Measurements from ENCODE around the gene RASGRP3. TPM values are rescaled to one million over a fixed set of nuclear protein-coding genes. Genes with fewer than 3 reads are reported as not detected.
A peak's percentile ranks its signal among the peaks of the same experiment; 100 is the strongest.

RASGRP3 gene
- total and polyA plus RNA-seq, 9 of the 15 experiments (the other 6 are each of a cell fraction or from before 2014, with no cell fraction given) = 0.18 to 1.7 (median 1.2) TPM

DNA sequence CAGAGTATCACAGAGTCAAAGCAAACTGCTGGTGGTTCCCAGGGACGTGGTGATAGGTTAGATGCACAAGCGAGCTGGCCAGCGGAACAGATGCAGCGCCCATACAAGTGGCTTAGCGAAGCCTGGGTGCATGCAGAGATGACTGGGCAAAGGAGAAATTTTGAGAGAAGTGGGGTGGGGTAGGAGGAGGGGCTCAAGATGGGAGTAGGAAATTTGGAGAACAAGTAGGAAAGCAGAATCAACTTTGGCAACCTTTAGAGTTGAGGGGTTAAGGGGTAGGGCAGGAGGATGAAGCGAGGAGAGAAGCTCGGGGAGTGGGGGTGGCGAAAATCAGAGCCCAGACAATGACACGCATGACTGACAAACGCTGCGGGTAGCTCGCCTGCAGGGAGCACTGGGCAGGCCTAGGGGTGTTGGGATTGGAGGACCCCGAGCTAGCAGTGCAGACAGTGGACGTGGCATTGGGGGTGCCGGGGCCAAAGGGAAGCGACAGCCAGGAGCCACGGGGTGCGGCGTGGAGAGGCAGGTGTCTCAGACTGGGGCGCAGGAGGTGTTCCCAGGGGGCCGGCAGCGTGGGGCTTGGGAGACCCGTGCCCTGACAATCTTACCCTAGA lies 122.2 kb downstream of the RASGRP3 start:
- peak; percentile 54 for FAIRE-seq
- BruUV-seq (replicated peaks) = no TSS peak
- Histone ChIP-seq H3K9ac (ENCODE audit: insufficient read depth in 1 of 2, low read depth in 2 of 2, low read length in 2 of 2) (peak overlapping the region; percentile 90 to 98), H3K27ac (ENCODE audit: extremely low read depth, low read depth, low read length) (peak overlapping the region; percentile 84), H4K20me1 (replicated peaks; ENCODE audit: control insufficient read depth, insufficient read depth, low read length) (no peaks in the 10 kb centered on the region), H3K4me1 (replicated peaks in 1 of 2; ENCODE audit: control insufficient read depth in 2 of 2, insufficient read depth in 2 of 2, low read length in 2 of 2) (peaks cover 0 to 11% of the 10 kb centered on the region in 2 experiments; a peak in 2 of 5 replicates), H2AFZ (ENCODE audit: low read depth, low read length) (peak overlapping the region; percentile 96), H3K4me3 (peak overlapping the region; percentile 96), H3K79me2 (ENCODE audit: control insufficient read depth, insufficient read depth, low read length) (peaks cover 35% of the 10 kb centered on the region), H3K4me2 (ENCODE audit: insufficient read depth, low read length) (peak overlapping the region; percentile 99), H3K9me3 (replicated peaks; ENCODE audit: control insufficient read depth, insufficient read depth, low read depth, low read length) (no peaks in the 10 kb centered on the region), H3K9me1 (ENCODE audit: control insufficient read depth, insufficient read depth, low read length) (no peaks in the 10 kb centered on the region), H3K36me3 (ENCODE audit: control insufficient read depth, insufficient read depth, low read length) (peaks cover 15% of the 10 kb centered on the region), H3K27me3 (ENCODE audit: control insufficient read depth in 2 of 2, insufficient read depth in 2 of 2, low read length in 2 of 2) (no peaks in the 10 kb centered on the region)
- intact Hi-C loops (cut with micrococcal nuclease) (no loop called here), in situ Hi-C loops (cut with MboI) (loop anchor here (25.0 kb wide), 3 partner anchors 186 to 836 kb away; partner anchors contain the start of gene LTBP1)
- DNase-seq (ENCODE audit: extremely low read depth in 1 of 4, low spot score in 3 of 4) = peak; percentile 35 to 61 (median 54)
- CTCF ChIA-PET (ENCODE audit: low intra/inter-chr PET ratio) = no interaction called here
- peak; percentile 68 for ATAC-seq
- under 1% methylated on average over 22 of the region's 23 CpGs for WGBS (ENCODE audit: insufficient coverage, low coverage, missing lambda C conversion rate)
- POLR2A ChIA-PET = interaction anchor here (0.6 to 1.1 kb wide), 5 partner anchors 9 to 26 kb away, joined by 3 to 5 read pairs (median 3); no protein-coding TSS in a partner anchor
- TF ChIP-seq, protein P1, sequence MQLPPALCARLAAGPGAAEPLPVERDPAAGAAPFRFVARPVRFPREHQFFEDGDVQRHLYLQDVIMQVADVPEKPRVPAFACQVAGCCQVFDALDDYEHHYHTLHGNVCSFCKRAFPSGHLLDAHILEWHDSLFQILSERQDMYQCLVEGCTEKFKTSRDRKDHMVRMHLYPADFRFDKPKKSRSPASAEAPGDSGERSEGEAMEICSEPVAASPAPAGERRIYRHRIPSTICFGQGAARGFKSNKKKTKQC (CRISPR knock-in tag; IDR thresholded peaks at IDR 0.05) = peak; percentile 61
- TF ChIP-seq SMARCE1 (IDR thresholded peaks at IDR 0.05) = peak; percentile 64; the same call in 1 of the 2 replicates
- no peak for TF ChIP-seq SETDB1 (IDR thresholded peaks at IDR 0.05; ENCODE audit: low read length)
- TF ChIP-seq EGR1 (conservative IDR thresholded peaks at IDR 0.05) = no peak
- TF ChIP-seq TAF1 (IDR thresholded peaks at IDR 0.05; ENCODE audit: control insufficient read depth, extremely low read depth, insufficient read depth, low read length, severe bottlenecking) = peak; percentile 9
- peak; percentile 33; the same call in 1 of the 2 replicates for TF ChIP-seq HDAC2 (IDR thresholded peaks at IDR 0.05)
- TF ChIP-seq EP400 (IDR thresholded peaks at IDR 0.05) = peak; percentile 80; the same call in 1 of the 2 replicates
- TF ChIP-seq, protein P2, sequence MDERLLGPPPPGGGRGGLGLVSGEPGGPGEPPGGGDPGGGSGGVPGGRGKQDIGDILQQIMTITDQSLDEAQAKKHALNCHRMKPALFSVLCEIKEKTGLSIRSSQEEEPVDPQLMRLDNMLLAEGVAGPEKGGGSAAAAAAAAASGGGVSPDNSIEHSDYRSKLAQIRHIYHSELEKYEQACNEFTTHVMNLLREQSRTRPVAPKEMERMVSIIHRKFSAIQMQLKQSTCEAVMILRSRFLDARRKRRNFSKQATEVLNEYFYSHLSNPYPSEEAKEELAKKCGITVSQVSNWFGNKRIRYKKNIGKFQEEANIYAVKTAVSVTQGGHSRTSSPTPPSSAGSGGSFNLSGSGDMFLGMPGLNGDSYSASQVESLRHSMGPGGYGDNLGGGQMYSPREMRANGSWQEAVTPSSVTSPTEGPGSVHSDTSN (CRISPR knock-in tag; IDR thresholded peaks at IDR 0.05; ENCODE audit: low read depth) = no peak
- TF ChIP-seq, protein P2 (tag; conservative IDR thresholded peaks at IDR 0.05; ENCODE audit: low read depth) = 0 out of 2 replicates have a peak, but pooled peaks have one; percentile 12
- TF ChIP-seq, protein P3, sequence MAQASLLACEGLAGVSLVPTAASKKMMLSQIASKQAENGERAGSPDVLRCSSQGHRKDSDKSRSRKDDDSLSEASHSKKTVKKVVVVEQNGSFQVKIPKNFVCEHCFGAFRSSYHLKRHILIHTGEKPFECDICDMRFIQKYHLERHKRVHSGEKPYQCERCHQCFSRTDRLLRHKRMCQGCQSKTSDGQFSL (CRISPR knock-in tag; IDR thresholded peaks at IDR 0.05) = peak; percentile 89
- TF ChIP-seq, protein P3 (tag; IDR thresholded peaks at IDR 0.05) = no peak
- TF ChIP-seq HDAC1 (IDR thresholded peaks at IDR 0.05) = peak in 1 of 2 experiments; percentile 86; a peak in 2 of 4 replicates
- no peak for TF ChIP-seq ZNF586 (CRISPR knock-in tag; conservative IDR thresholded peaks at IDR 0.05)
- TF ChIP-seq SMAD1 (IDR thresholded peaks at IDR 0.05; ENCODE audit: low read depth, low read length, partially characterized antibody) = no peak
- TF ChIP-seq TBL1XR1 (IDR thresholded peaks at IDR 0.05; ENCODE audit: low read length in 2 of 2) = 0 out of 4 replicates have a peak, but pooled peaks of 1 of the 2 experiments have one; percentile 28
- TF ChIP-seq MIER1 (IDR thresholded peaks at IDR 0.05; ENCODE audit: low read depth) = 0 out of 2 replicates have a peak, but pooled peaks have one; percentile 22
- TF ChIP-seq IFI16 (CRISPR knock-in tag; IDR thresholded peaks at IDR 0.05) = no peak
- peak; percentile 61 to 79; a peak in 3 of 4 replicates for TF ChIP-seq KDM1A (IDR thresholded peaks at IDR 0.05)

Measured in K562 (cell line).